Choroid plexus epithelial cell (primary cell): Measurements from ENCODE around the gene SLC46A1.

Experiments used
- DNase-seq: peaks from one replicate; pipeline ENCODE4 v3.0.0-alpha.2; 2010; ENCODE audit warnings: low read depth
- H3K4me3 ChIP-seq: 2 replicates; pipeline ENCODE4 v1.5.1; 2011; ENCODE audit warnings: low read depth, mild to moderate bottlenecking, control low read depth, low read length, moderate library complexity
- TF ChIP-seq, protein P1 (sequence below): conservative IDR thresholded peaks from 2 replicates; pipeline ENCODE4 v1.5.1; 2011; ENCODE audit warnings: low read depth, mild to moderate bottlenecking, control low read depth, inconsistent platforms, low read length, moderate library complexity

SLC46A1 gene

DNA sequence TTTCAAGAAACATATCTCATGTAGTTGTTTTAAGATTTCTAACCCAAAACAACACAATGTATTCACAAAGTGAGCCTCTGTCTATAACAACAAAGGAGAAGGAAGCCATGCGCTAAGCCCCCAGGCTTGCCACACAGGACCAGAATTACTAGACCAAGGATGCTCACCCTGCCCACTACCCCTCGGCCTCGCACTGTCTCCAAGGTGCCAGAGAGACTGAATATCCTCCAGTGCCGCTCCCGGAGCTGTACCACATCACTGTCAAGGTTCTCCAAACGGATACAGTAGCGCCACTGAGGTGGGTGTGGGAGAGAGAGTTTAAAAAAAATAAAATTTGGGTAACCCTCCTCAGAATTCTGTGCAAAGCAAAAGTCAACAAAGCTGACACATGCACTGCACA, 55.7 kb downstream of the SLC46A1 start:
- TF ChIP-seq, protein P1, sequence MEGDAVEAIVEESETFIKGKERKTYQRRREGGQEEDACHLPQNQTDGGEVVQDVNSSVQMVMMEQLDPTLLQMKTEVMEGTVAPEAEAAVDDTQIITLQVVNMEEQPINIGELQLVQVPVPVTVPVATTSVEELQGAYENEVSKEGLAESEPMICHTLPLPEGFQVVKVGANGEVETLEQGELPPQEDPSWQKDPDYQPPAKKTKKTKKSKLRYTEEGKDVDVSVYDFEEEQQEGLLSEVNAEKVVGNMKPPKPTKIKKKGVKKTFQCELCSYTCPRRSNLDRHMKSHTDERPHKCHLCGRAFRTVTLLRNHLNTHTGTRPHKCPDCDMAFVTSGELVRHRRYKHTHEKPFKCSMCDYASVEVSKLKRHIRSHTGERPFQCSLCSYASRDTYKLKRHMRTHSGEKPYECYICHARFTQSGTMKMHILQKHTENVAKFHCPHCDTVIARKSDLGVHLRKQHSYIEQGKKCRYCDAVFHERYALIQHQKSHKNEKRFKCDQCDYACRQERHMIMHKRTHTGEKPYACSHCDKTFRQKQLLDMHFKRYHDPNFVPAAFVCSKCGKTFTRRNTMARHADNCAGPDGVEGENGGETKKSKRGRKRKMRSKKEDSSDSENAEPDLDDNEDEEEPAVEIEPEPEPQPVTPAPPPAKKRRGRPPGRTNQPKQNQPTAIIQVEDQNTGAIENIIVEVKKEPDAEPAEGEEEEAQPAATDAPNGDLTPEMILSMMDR: no peak
- H3K4me3 ChIP-seq: no peak overlapping the region

DNA sequence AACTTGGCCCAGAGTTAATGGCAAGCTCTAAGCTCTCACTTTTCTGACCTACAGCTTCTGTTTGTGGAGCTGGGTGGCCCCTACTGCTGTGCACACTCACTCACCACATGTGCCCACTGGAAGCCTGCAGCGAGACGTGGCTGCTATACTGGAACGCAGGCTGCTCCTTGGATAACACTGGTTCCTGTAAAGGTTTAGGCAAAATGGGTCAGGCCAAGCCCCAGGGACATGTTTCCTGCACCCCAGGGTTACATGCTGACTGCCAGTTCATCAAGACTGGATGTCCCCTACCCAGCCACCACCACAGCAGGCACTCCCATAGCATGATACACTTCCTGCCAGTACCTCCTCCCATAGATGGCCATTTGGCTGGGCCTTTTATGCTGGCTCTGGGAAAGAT, 57.0 kb downstream of the SLC46A1 start:
- TF ChIP-seq, protein P1: no peak

More for the DNA sequence above, 55.7 kb downstream of the SLC46A1 start:
- DNase-seq: no peak

DNA sequence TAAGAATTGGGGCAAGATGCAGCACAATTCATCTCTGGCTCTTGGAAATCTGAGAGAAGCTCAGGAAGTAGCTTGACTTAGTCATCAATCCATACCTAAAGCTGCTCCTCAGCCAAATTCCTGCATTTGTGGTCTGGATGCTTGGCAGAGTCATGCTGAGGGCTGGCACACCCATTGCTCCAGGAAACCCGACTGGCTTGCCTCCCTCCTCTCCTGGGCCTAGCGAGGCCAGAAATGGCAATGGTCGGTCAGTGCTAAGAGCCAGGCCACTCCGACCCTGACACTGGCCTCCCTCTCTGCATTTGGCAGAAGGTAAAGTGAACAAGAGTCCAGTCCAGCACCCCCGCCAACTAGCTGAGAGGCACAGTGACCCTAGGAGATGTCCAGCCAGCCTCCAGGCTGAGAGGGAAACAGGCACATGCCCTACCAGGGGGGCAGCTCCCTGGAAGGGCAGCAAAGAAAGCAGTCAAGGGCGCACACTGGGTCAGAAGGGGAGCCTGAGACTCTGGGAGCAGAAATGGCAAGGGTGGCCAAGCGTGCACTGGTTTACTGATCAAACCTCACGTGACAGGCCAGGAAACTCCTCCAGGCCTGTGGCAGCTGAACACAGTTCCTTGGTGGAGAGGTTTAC, 58.6 kb downstream of the SLC46A1 start:
- no peak overlapping the region for H3K4me3 ChIP-seq

More for the DNA sequence above, 57.0 kb downstream of the SLC46A1 start:
- DNase-seq: no peak
- no peak overlapping the region for H3K4me3 ChIP-seq

DNA sequence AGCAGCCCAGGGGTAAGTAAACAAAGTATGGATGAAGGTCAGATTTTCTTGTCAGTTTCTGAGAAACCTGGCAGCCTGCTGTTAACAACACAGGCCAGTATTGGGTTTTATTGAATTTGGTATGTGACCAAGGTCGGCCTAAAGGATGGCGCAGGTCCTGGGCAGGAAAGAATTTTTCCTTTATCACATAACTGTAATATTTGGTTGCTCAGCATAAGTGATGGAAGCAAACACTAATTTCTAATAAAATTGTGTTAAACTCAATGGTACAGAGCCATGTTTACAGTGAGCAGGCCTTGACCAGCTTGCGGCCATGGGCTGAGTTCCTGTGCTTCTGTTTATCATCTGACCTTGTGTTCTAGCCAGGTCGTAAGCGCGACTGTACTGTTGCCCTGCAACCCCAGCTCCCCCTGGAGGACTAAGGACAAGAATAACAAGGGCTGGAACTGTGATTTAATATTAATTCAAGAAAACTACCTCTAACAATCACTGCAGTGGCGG, 59.2 kb downstream of the SLC46A1 start:
- peak; percentile 78 for DNase-seq
- TF ChIP-seq, protein P1: peak; percentile 64
- H3K4me3 ChIP-seq: no peak overlapping the region

More for the DNA sequence above, 58.6 kb downstream of the SLC46A1 start:
- peak; percentile 83 for DNase-seq
- TF ChIP-seq, protein P1: no peak

DNA sequence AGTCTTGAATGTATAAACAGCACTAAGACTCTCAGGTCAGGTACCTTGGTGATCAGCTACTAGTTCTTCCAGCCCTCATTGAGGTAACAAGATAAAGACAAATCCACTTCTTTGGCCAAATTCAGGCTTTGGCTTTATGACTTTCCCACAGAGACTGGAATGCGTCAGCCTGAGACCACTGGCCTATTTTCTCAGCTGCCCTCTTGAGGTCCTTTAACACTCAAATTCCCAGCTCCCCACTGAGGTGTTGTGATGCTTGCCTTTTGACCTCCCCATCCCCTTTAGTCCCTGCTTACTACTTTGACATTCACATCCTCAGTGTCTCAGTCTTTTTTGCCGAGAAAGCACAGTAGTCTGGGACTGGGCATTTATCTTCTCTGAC, 59.8 kb downstream of the SLC46A1 start:
- peak; percentile 67 for DNase-seq
- TF ChIP-seq, protein P1: no peak
- no peak overlapping the region for H3K4me3 ChIP-seq

DNA sequence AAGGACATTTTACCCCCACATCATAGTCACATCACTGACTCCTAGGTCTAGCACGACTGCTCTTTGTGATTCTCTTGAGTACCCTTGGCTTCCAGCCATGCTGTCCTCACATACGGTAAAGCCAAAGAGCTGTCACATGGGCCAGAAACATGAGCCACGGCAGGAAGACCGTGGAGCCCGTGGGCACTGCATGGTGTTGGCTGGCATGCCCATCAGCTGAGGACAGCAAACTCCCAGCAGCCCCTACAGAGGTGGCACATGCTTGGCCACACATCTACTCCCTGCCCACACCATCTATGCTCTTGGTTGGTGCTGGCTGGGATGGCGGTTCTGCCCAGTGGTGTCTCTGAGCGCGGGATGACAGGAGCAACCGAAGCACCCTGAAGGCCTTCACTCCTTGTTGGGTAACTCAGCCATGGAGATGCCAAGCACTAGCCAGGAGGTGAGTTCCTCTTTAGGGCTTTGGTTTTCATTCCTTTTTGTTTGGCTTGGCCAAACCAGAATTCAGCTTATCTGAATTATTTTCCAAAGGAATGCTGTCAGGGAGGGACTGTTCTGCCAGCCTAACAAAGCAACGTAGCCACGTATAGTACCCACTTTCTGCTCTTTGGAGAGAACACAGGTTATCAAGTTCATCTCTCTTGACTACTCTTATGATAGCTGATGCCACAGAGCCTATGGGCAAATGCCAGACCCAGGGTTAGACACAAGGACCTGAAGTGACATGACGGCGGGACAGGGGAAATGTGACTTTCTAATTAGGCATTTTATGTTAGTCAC, 60.4 kb downstream of the SLC46A1 start:
- H3K4me3 ChIP-seq: no peak overlapping the region
- TF ChIP-seq, protein P1: no peak
- DNase-seq: no peak
